ENCODE results near the gene KCNT1. TPM values are rescaled to one million over a fixed set of nuclear protein-coding genes. Genes with fewer than 3 reads are reported as not detected.

KCNT1 gene
- total and polyA plus RNA-seq, 10 of the 15 experiments (the other 5 are each of a cell fraction or from before 2014, with no cell fraction given) = not detected

- no peaks in the 10 kb centered on the region for H4K20me1 ChIP-seq (ENCODE audit: control insufficient read depth, insufficient read depth)
- no peaks in the 10 kb centered on the region; the same call in 2 of the 3 replicates for H3K9me3 ChIP-seq (replicated peaks; ENCODE audit: control insufficient read depth, insufficient read depth, low read length)
- CTCF ChIA-PET = no interaction called here
- no peaks in the 10 kb centered on the region for H3K36me3 ChIP-seq (ENCODE audit: control insufficient read depth in 2 of 2, insufficient read depth in 2 of 2, low read length in 1 of 2)
- no peak overlapping the region for H2AFZ ChIP-seq (ENCODE audit: control insufficient read depth, low read depth, low read length)
- no peak for ATAC-seq
- H3K4me3 ChIP-seq = no peak overlapping the region
- POLR2A ChIA-PET = no interaction called here
- BruUV-seq (replicated peaks) = no TSS peak
- H3K4me1 ChIP-seq (ENCODE audit: control insufficient read depth, insufficient read depth, low read length) = no peaks in the 10 kb centered on the region
- in situ Hi-C loops (cut with MboI) (no loop called here), intact Hi-C loops (cut with micrococcal nuclease; ENCODE audit: unreplicated experiment) (no loop called here)
- RAD21 ChIA-PET (ENCODE audit: unreplicated experiment) = no interaction called here
- FAIRE-seq = no peak
- H3K4me2 ChIP-seq (ENCODE audit: control insufficient read depth, insufficient read depth) = no peak overlapping the region
- no peaks in the 10 kb centered on the region for H3K79me2 ChIP-seq (ENCODE audit: control insufficient read depth, insufficient read depth, low read length)
- DNase-seq (ENCODE audit: low read depth, low spot score) = no peak
- no peak overlapping the region for H3K9ac ChIP-seq (ENCODE audit: control insufficient read depth, insufficient read depth, low read length)
- H3K27ac ChIP-seq (ENCODE audit: control insufficient read depth, insufficient read depth) = no peak overlapping the region
- no peaks in the 10 kb centered on the region; a peak in 1 of 4 replicates for H3K27me3 ChIP-seq (replicated peaks in 1 of 2; ENCODE audit: control insufficient read depth in 2 of 2, insufficient read depth in 2 of 2, low read length in 1 of 2)
- TF ChIP-seq RAD51 (IDR thresholded peaks at IDR 0.05) (peak; percentile 25; the same call in 1 of the 2 replicates), IRF3 (IDR thresholded peaks at IDR 0.05) (no peak), E4F1 (IDR thresholded peaks at IDR 0.05; ENCODE audit: borderline replicate concordance, partially characterized antibody) (no peak), NBN (IDR thresholded peaks at IDR 0.05) (no peak), KLF5 (IDR thresholded peaks at IDR 0.05; ENCODE audit: partially characterized antibody) (no peak)
- SMC1A ChIA-PET (ENCODE audit: uncharacterized antibody, unreplicated experiment) = no interaction called here
- WGBS (ENCODE audit: insufficient coverage, insufficient replicate concordance, low lambda C conversion rate, missing lambda C conversion rate) = 26% methylated on average over 15 of the region's 18 CpGs
These were observed 26.6 kb downstream of the KCNT1 start for GRCh38 chr9:135728436-135729110.

Measured in GM12878 (cell line).